Keratinocyte (primary cell): ENCODE data around the gene VPS26A. TPM values are rescaled to one million over a fixed set of nuclear protein-coding genes. Genes with fewer than 3 reads are reported as not detected.

Experiments
- DNase-seq: peaks from one replicate; pipeline ENCODE4 v3.0.0-alpha.2; 2011; ENCODE audit warnings: low read depth, missing footprints, low spot score
- FAIRE-seq: peaks from 2 replicates; lab custom pipeline; 2011; peaks lifted over from hg19 to GRCh38; lab: Jason Lieb, UNC
- H2AFZ ChIP-seq: 2 replicates; pipeline ENCODE4 v1.6.0; 2012; ENCODE audit warnings: low read length, control low read depth, inconsistent platforms; ENCODE audit not compliant: control insufficient read depth
- H3K27ac ChIP-seq: 2 replicates; pipeline ENCODE4 v1.5.1; 2011; ENCODE audit warnings: low read length; ENCODE audit not compliant: control insufficient read depth, insufficient read depth
- H3K27me3 ChIP-seq: 3 replicates; pipeline ENCODE4 v1.6.0; 2011; ENCODE audit warnings: low read length; ENCODE audit not compliant: control insufficient read depth, insufficient read depth; ENCODE audit errors: extremely low read depth
- H3K36me3 ChIP-seq, 2 experiments: 2 replicates in 1 of 2; 3 replicates in 1 of 2; pipeline ENCODE4 v1.5.1; 2011; ENCODE audit warnings: low read length in 2 of 2, mild to moderate bottlenecking in 1 of 2; ENCODE audit not compliant: control insufficient read depth in 2 of 2, insufficient read depth in 2 of 2; ENCODE audit errors: extremely low read depth in 1 of 2
- H3K4me1 ChIP-seq: 3 replicates; pipeline ENCODE4 v1.5.1; 2011; ENCODE audit warnings: low read length; ENCODE audit not compliant: control insufficient read depth, insufficient read depth; ENCODE audit errors: extremely low read depth
- H3K4me2 ChIP-seq: 3 replicates; pipeline ENCODE4 v1.6.0; 2011; ENCODE audit warnings: low read depth, low read length; ENCODE audit not compliant: control insufficient read depth, insufficient read depth; ENCODE audit errors: extremely low read depth
- H3K4me3 ChIP-seq, 3 experiments: fragments of 200-600 bp in 1 of 3; sonication (generic) in 1 of 3; 2 replicates in 2 of 3; 3 replicates in 1 of 3; pipeline ENCODE4 v1.5.1; 2011 to 2016; ENCODE audit warnings: low read length in 3 of 3, mild to moderate bottlenecking in 3 of 3, control low read depth in 2 of 3, inconsistent platforms in 1 of 3, low read depth in 1 of 3, mixed read lengths in 1 of 3, mixed run types in 1 of 3, moderate library complexity in 1 of 3; ENCODE audit not compliant: control insufficient read depth in 2 of 3, insufficient read depth in 2 of 3; ENCODE audit errors: extremely low read depth in 1 of 3
- H3K79me2 ChIP-seq: 2 replicates; pipeline ENCODE4 v1.6.0; 2012; ENCODE audit warnings: low read length; ENCODE audit not compliant: control insufficient read depth, insufficient read depth
- H3K9ac ChIP-seq: 3 replicates; pipeline ENCODE4 v1.6.0; 2011; ENCODE audit warnings: low read length; ENCODE audit not compliant: control insufficient read depth, insufficient read depth; ENCODE audit errors: extremely low read depth
- H3K9me1 ChIP-seq: 3 replicates; pipeline ENCODE4 v1.6.0; 2011; ENCODE audit warnings: low read length; ENCODE audit not compliant: control insufficient read depth, insufficient read depth; ENCODE audit errors: extremely low read depth
- H3K9me3 ChIP-seq: 2 replicates; pipeline ENCODE4 v1.5.1; 2012; ENCODE audit warnings: low read depth, low read length; ENCODE audit not compliant: control insufficient read depth
- H4K20me1 ChIP-seq: 3 replicates; pipeline ENCODE4 v1.6.0; 2011; ENCODE audit warnings: low read length; ENCODE audit not compliant: control insufficient read depth, insufficient read depth; ENCODE audit errors: extremely low read depth
- CTCF ChIP-seq, 3 experiments: IDR thresholded peaks in 1 of 3; conservative IDR thresholded peaks in 1 of 3; optimal IDR thresholded peaks in 1 of 3; 2 replicates in 2 of 3; 3 replicates in 1 of 3; pipeline versions ENCODE3 to v1.5.1; 2011; ENCODE audit warnings: low read length in 3 of 3, mild to moderate bottlenecking in 3 of 3, moderate library complexity in 2 of 3, control low read depth in 1 of 3, inconsistent platforms in 1 of 3; ENCODE audit not compliant: insufficient read depth in 2 of 3; ENCODE audit errors: extremely low read depth in 1 of 3
- EZH2 ChIP-seq: IDR thresholded peaks from one replicate; pipeline ENCODE4 v1.6.1; 2012; ENCODE audit warnings: inconsistent platforms, mild to moderate bottlenecking, low read length, moderate library complexity
- dilution Hi-C: fragments of 300-500 bp; cut with MboI; formaldehyde crosslinking; loops from one replicate; pipeline ENCODE4 v1.7.0; 2020; ENCODE audit warnings: low sequenced_read_pairs; ENCODE audit not compliant: extremely low pct_ligation_motif_present
- polyA plus RNA-seq, 5 experiments: library from polyadenylated mRNA; depleted of rRNA in 3 of 5; stranded (reverse) in 3 of 5; stranded (forward) in 1 of 5; unstranded in 1 of 5; fragments of >200 nt; gene quantifications; 1 replicate in 1 of 5; 2 replicates in 3 of 5; 3 replicates in 1 of 5; pipeline versions ENCODE4 v1.2.1 to v1.2.3, GENCODE V29; 2011 to 2012; ENCODE audit warnings: missing spikeins in 2 of 5, low read depth in 1 of 5, low replicate concordance in 1 of 5

VPS26A gene
- polyA plus RNA-seq, 1 donor (not counting 4 experiments of a cell fraction or from before 2014, with no cell fraction given) = 64.3 TPM

GRCh38 chr10:69090685-69091084 lies 33.3 kb upstream of the VPS26A start:
- no peak for TF ChIP-seq EZH2
- no peak for TF ChIP-seq CTCF (optimal IDR thresholded peaks at IDR 0.05 in 1 of 3, IDR thresholded peaks at IDR 0.05 in 1 of 3, conservative IDR thresholded peaks at IDR 0.05 in 1 of 3; ENCODE audit: extremely low read depth in 1 of 3, insufficient read depth in 2 of 3, low read length in 3 of 3)
- Histone ChIP-seq H2AFZ (no peak overlapping the region), H3K36me3 (no peaks in the 10 kb centered on the region), H3K9me3 (no peaks in the 10 kb centered on the region), H3K4me3 (no peak overlapping the region), H3K79me2 (no peaks in the 10 kb centered on the region), H4K20me1 (no peaks in the 10 kb centered on the region), H3K4me1 (no peaks in the 10 kb centered on the region), H3K4me2 (no peak overlapping the region), H3K9me1 (no peaks in the 10 kb centered on the region), H3K27me3 (no peaks in the 10 kb centered on the region), H3K9ac (no peak overlapping the region), H3K27ac (no peak overlapping the region)
- no peak for FAIRE-seq
- dilution Hi-C loops = no loop called here
- no peak for DNase-seq

GRCh38 chr10:69091143-69091651 lies 32.8 kb upstream of the VPS26A start:
- H3K27ac ChIP-seq = no peak overlapping the region
- no peak overlapping the region for H3K9ac ChIP-seq
- H3K4me1 ChIP-seq = no peaks in the 10 kb centered on the region
- dilution Hi-C loops = no loop called here
- DNase-seq (no peak), FAIRE-seq (no peak)
- no peak for TF ChIP-seq CTCF (optimal IDR thresholded peaks at IDR 0.05 in 1 of 3, IDR thresholded peaks at IDR 0.05 in 1 of 3, conservative IDR thresholded peaks at IDR 0.05 in 1 of 3; ENCODE audit: extremely low read depth in 1 of 3, insufficient read depth in 2 of 3, low read length in 3 of 3)
- TF ChIP-seq EZH2 = no peak
- no peaks in the 10 kb centered on the region for H3K27me3 ChIP-seq
- no peaks in the 10 kb centered on the region for H3K9me1 ChIP-seq
- H3K4me3 ChIP-seq = no peak overlapping the region
- no peak overlapping the region for H2AFZ ChIP-seq
- H4K20me1 ChIP-seq = no peaks in the 10 kb centered on the region
- H3K4me2 ChIP-seq = no peak overlapping the region
- H3K36me3 ChIP-seq = no peaks in the 10 kb centered on the region
- H3K9me3 ChIP-seq = no peaks in the 10 kb centered on the region
- no peaks in the 10 kb centered on the region for H3K79me2 ChIP-seq
